Keratinocyte (primary cell): ENCODE measurements around the gene RTN4R.

ENCODE experiments used
- CTCF ChIP-seq, 3 experiments: IDR thresholded peaks in 1 of 3; conservative IDR thresholded peaks in 1 of 3; optimal IDR thresholded peaks in 1 of 3; 2 replicates in 2 of 3; 3 replicates in 1 of 3; pipeline versions ENCODE3 to v1.5.1; 2011; ENCODE audit warnings: low read length in 3 of 3, mild to moderate bottlenecking in 3 of 3, moderate library complexity in 2 of 3, control low read depth in 1 of 3, inconsistent platforms in 1 of 3; ENCODE audit not compliant: insufficient read depth in 2 of 3; ENCODE audit errors: extremely low read depth in 1 of 3
- EZH2 ChIP-seq: IDR thresholded peaks from one replicate; pipeline ENCODE4 v1.6.1; 2012; ENCODE audit warnings: inconsistent platforms, mild to moderate bottlenecking, low read length, moderate library complexity

- TF ChIP-seq EZH2 (no peak), CTCF (optimal IDR thresholded peaks at IDR 0.05 in 1 of 3, IDR thresholded peaks at IDR 0.05 in 1 of 3, conservative IDR thresholded peaks at IDR 0.05 in 1 of 3; ENCODE audit: extremely low read depth in 1 of 3, insufficient read depth in 2 of 3, low read length in 3 of 3) (no peak)
Measured at GRCh38 chr22:20275836-20276235, 7.7 kb upstream of the RTN4R start.
